Measurements from ENCODE around the gene FFAR3.

- TF ChIP-seq EZH2 (IDR thresholded peaks at IDR 0.05; ENCODE audit: low read length) (no peak), CTCF (optimal IDR thresholded peaks at IDR 0.05 in 1 of 3, IDR thresholded peaks at IDR 0.05 in 1 of 3, conservative IDR thresholded peaks at IDR 0.05 in 1 of 3; ENCODE audit: extremely low read depth in 1 of 3, insufficient read depth in 2 of 3, low read length in 3 of 3) (no peak)
Measured at GRCh38 chr19:35388277-35389054, 30.2 kb downstream of the FFAR3 start.
